ENCODE measurements around the gene ING3. TPM values are rescaled to one million over a fixed set of nuclear protein-coding genes. Genes with fewer than 3 reads are reported as not detected.

The ING3 gene
- total RNA-seq, 4 donors from 2014 or later: 1.5 to 23.6 (median 16.2) TPM

- DNase-seq: no peak
- in situ Hi-C loops (cut with MboI; ENCODE audit: low pct_ligation_motif_present in 1 of 4, low pct_unique_long_range_greater_than_20kb in 1 of 4, low sequenced_read_pairs in 3 of 4): no loop called here
- no peaks in the 10 kb centered on the region for H3K27me3 ChIP-seq
- no peak overlapping the region for H3K4me3 ChIP-seq
- no peak overlapping the region for H3K27ac ChIP-seq
- peaks cover 0 to 62% (median 27%) of the 10 kb centered on the region in 4 donors for H3K36me3 ChIP-seq
- no peak for TF ChIP-seq EP300 (IDR thresholded peaks at IDR 0.05; ENCODE audit: low read depth)
- TF ChIP-seq POLR2AphosphoS5 (IDR thresholded peaks at IDR 0.05): no peak
- no peak for TF ChIP-seq POLR2A (IDR thresholded peaks at IDR 0.05)
- no peak for TF ChIP-seq CTCF (IDR thresholded peaks at IDR 0.05)
- intact Hi-C loops (cut with DNase I; ENCODE audit: low total_unique reads): no loop called here
- peaks cover 0 to 4% (median 0%) of the 10 kb centered on the region in 4 donors for H3K4me1 ChIP-seq
- H3K9me3 ChIP-seq: no peaks in the 10 kb centered on the region
These were observed 16.4 kb downstream of the ING3 start for GRCh38 chr7:120966961-120967360.

- Histone ChIP-seq H3K4me3 (no peak overlapping the region), H3K27ac (no peak overlapping the region), H3K36me3 (peaks cover 0 to 72% (median 29%) of the 10 kb centered on the region in 4 donors), H3K9me3 (no peaks in the 10 kb centered on the region), H3K4me1 (no peaks in the 10 kb centered on the region), H3K27me3 (no peaks in the 10 kb centered on the region)
- in situ Hi-C loops (cut with MboI; ENCODE audit: low pct_ligation_motif_present in 1 of 4, low pct_unique_long_range_greater_than_20kb in 1 of 4, low sequenced_read_pairs in 3 of 4) (no loop called here), intact Hi-C loops (cut with DNase I; ENCODE audit: low total_unique reads) (no loop called here)
- TF ChIP-seq CTCF (IDR thresholded peaks at IDR 0.05): no peak
- TF ChIP-seq EP300 (IDR thresholded peaks at IDR 0.05; ENCODE audit: low read depth): no peak
- no peak for TF ChIP-seq POLR2AphosphoS5 (IDR thresholded peaks at IDR 0.05)
- no peak for TF ChIP-seq POLR2A (IDR thresholded peaks at IDR 0.05)
- WGBS, 2 donors (ENCODE audit: low coverage in 1 of 2): 92 to 100% methylated on average over 1 of the region's 1 CpG
- DNase-seq: no peak
These were observed 23.3 kb downstream of the ING3 start for GRCh38 chr7:120973849-120974248.

- Histone ChIP-seq H3K9me3 (no peaks in the 10 kb centered on the region), H3K27ac (no peak overlapping the region), H3K4me3 (no peak overlapping the region), H3K4me1 (no peaks in the 10 kb centered on the region), H3K36me3 (peaks cover 0 to 18% (median 5%) of the 10 kb centered on the region in 4 donors), H3K27me3 (no peaks in the 10 kb centered on the region)
- WGBS, 2 donors (ENCODE audit: low coverage in 1 of 2): 8 to 10% methylated on average over 1 of the region's 1 CpG
- intact Hi-C loops (cut with DNase I; ENCODE audit: low total_unique reads): no loop called here
- no peak for DNase-seq
- in situ Hi-C loops (cut with MboI; ENCODE audit: low pct_ligation_motif_present in 1 of 4, low pct_unique_long_range_greater_than_20kb in 1 of 4, low sequenced_read_pairs in 3 of 4): loop anchor here in 2 of 4 donors (10.0 to 25.0 kb wide), 2 partner anchors 95 to 107 kb away; no protein-coding TSS in a partner anchor
- no peak for TF ChIP-seq POLR2AphosphoS5 (IDR thresholded peaks at IDR 0.05)
- no peak for TF ChIP-seq CTCF (IDR thresholded peaks at IDR 0.05)
- no peak for TF ChIP-seq POLR2A (IDR thresholded peaks at IDR 0.05)
- no peak for TF ChIP-seq EP300 (IDR thresholded peaks at IDR 0.05; ENCODE audit: low read depth)
These were observed 29.4 kb downstream of the ING3 start for GRCh38 chr7:120979765-120980499.

- in situ Hi-C loops (cut with MboI; ENCODE audit: low pct_ligation_motif_present in 1 of 4, low pct_unique_long_range_greater_than_20kb in 1 of 4, low sequenced_read_pairs in 3 of 4) (loop anchor here in 2 of 4 donors (10.0 to 25.0 kb wide), 2 partner anchors 94 to 106 kb away; no protein-coding TSS in a partner anchor), intact Hi-C loops (cut with DNase I; ENCODE audit: low total_unique reads) (no loop called here)
- no peak overlapping the region for H3K4me3 ChIP-seq
- H3K27me3 ChIP-seq: no peaks in the 10 kb centered on the region
- no peak for TF ChIP-seq POLR2A (IDR thresholded peaks at IDR 0.05)
- TF ChIP-seq POLR2AphosphoS5 (IDR thresholded peaks at IDR 0.05): no peak
- no peak for TF ChIP-seq CTCF (IDR thresholded peaks at IDR 0.05)
- TF ChIP-seq EP300 (IDR thresholded peaks at IDR 0.05; ENCODE audit: low read depth): no peak
- no peak overlapping the region for H3K27ac ChIP-seq
- 86 to 91% methylated on average over 1 of the region's 1 CpG for WGBS, 2 donors (ENCODE audit: low coverage in 1 of 2)
- no peaks in the 10 kb centered on the region for H3K4me1 ChIP-seq
- peaks cover 0 to 7% (median 0%) of the 10 kb centered on the region in 4 donors for H3K36me3 ChIP-seq
- no peaks in the 10 kb centered on the region for H3K9me3 ChIP-seq
- no peak for DNase-seq
These were observed 30.5 kb downstream of the ING3 start for GRCh38 chr7:120981117-120981516.
